Brain microvascular endothelial cell (primary cell): ENCODE measurements around the gene DDIT4.
"Not testable (repeated sequence)": the region's sequence is repeated elsewhere in the genome, so short reads cannot be mapped to it uniquely, and the experiment has no call there.

Source experiments
- DNase-seq: peaks from one replicate; pipeline ENCODE4 v3.0.0-alpha.2; 2020
- H3K27ac ChIP-seq: fragments of 250-450 bp; sonication (Bioruptor Pico); 2 replicates; pipeline ENCODE4 v1.5.1; 2020; ENCODE audit warnings: mild to moderate bottlenecking, moderate library complexity
- H3K27me3 ChIP-seq: fragments of 250-450 bp; sonication (Bioruptor Pico); replicated peaks from 2 replicates; pipeline ENCODE4 v1.5.1; 2020; ENCODE audit warnings: mild to moderate bottlenecking
- H3K36me3 ChIP-seq: fragments of 250-450 bp; sonication (Bioruptor Pico); replicated peaks from 2 replicates; pipeline ENCODE4 v1.5.1; 2020; ENCODE audit warnings: mild to moderate bottlenecking
- H3K4me3 ChIP-seq: 2 replicates; pipeline ENCODE4 v1.5.1; 2011; ENCODE audit warnings: low read depth, mild to moderate bottlenecking, control low read depth, low read length, moderate library complexity
- CTCF ChIP-seq: IDR thresholded peaks from 2 replicates; pipeline ENCODE4 v1.5.1; 2011; ENCODE audit warnings: low read depth, mild to moderate bottlenecking, moderate library complexity, low read length, control low read depth, inconsistent platforms; ENCODE audit errors: missing control alignments
- in situ Hi-C: cut with HindIII; loops from 2 replicates; pipeline ENCODE4 v1.10.0; 2017; ENCODE audit warnings: low sequenced_read_pairs, low pct_ligation_motif_present

Gene DDIT4

DNA sequence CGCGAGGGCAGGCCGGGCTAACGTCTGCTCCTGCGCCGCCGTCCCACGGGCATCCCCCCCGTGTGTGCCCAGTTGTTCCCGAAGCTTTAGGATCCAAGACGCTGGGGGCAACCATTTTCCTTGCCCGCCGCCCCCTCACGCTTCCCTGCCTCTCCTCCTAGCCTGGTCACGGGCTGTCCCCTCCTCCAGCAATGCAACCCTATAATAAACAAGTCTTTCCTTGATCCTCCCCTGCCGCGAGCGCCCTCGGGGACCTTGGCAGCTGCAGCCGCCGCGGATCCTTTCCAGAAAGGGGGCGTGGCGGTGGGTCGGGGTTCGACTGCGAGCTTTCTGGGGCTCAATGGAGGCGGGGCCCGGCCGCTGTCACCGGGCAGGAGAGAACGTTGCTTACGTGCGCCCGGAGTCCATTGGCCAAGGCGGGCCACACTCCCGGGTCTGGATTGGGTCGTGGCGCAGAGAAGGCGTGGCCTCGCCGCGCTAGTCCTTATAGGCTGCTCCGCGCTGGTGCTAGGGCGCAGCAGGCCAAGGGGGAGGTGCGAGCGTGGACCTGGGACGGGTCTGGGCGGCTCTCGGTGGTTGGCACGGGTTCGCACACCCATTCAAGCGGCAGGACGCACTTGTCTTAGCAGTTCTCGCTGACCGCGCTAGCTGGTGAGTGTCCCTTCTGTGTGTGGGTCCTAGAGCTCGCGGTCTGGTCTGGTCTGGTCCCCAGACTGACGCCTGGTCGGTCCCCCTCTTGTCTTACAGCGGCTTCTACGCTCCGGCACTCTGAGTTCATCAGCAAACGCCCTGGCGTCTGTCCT lies at the start of gene DDIT4:
TSS of gene DDIT4 (plus strand) at position 515 of the 803 bp plus-strand sequence. CDS start 293 bp downstream, outside the sequence.
- in situ Hi-C loops: no loop called here
- Histone ChIP-seq H3K27ac (peak within 1 kb of the TSS; percentile 91), H3K27me3 (no peaks in the 10 kb centered on the region), H3K36me3 (peaks cover 28% of the 10 kb centered on the region), H3K4me3 (peak within 1 kb of the TSS; percentile 99)
- peak; percentile 99 for DNase-seq
- no peak for TF ChIP-seq CTCF

DNA sequence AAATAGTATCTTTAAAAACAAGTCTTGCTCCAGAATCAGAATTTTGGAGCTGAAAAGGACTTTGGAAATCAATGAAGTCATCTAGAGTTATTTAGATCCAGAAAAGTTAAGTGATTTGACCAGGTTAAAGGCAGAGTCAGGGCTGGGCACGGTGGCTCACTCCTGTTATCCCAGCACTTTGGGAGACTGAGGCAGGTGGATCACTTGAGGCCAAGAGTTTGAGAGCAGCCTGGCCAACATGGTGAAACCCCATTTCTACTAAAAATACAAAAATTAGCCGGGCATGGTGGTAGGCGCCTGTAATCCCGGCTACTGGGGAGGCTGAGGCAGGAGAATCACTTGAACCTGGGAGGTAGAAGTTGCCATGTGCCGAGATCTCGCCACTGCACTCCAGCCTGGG lies 49.5 kb upstream of the DDIT4 start:
- H3K4me3 ChIP-seq, DNase-seq, H3K27me3 ChIP-seq, H3K36me3 ChIP-seq, in situ Hi-C loops: not testable (repeated sequence)
- H3K27ac ChIP-seq: peak overlapping the region; percentile 41

DNA sequence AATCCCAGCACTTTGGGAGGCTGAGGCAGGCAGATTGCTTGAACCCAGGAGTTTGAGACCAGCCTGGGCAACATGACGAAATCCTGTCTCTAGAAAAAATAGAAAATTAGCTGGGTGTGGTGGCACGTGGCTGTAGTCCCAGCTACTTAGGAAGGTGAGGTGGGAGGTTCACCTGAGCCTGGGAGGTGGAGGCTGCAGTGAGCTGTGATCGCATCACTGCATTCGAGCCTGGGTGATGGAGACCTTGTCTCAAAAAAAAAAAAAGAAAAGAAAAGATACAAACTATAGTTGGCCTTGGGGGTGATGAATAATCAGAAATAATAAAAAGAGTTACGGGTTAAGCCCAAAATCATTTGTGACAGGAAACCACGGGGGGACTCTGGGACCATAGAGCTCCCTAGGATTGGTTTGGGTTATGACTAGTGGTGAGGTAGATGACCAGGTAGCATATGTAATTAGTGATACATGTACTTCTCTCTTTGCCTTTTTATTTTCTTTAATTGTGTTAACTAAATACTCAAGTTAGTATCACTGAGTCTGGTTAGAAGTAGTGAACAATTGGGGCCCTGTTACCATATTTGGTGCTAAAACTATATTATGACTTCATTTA lies 47.2 kb upstream of the DDIT4 start:
- H3K4me3 ChIP-seq: no peak overlapping the region
- peaks cover 4% of the 10 kb centered on the region for H3K36me3 ChIP-seq
- in situ Hi-C loops: no loop called here
- DNase-seq: no peak
- TF ChIP-seq CTCF: no peak
- H3K27ac ChIP-seq: no peak overlapping the region
- no peaks in the 10 kb centered on the region for H3K27me3 ChIP-seq

DNA sequence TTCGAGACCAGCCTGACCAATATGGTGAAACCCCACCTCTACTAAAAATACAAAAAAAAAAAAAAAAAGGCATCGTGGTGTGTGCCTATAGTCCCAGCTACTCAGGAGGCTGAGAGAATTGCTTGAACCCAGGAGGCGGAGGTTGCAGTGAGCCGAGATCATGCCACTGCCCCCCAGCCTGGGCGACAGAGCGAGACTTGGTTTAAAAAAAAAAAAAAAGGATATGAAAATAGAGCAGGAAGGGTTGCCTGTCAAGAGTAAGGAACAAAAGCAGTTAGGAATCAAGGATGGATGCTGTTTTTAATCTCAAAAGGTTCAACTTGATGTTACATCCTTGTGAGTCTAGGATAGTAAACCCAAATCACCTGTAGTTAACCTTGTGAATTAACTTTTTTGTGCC lies 45.9 kb upstream of the DDIT4 start:
- H3K27ac ChIP-seq: no peak overlapping the region
- no peak overlapping the region for H3K4me3 ChIP-seq
- in situ Hi-C loops: no loop called here
- peaks cover 4% of the 10 kb centered on the region for H3K36me3 ChIP-seq
- H3K27me3 ChIP-seq: no peaks in the 10 kb centered on the region
- DNase-seq: no peak
- no peak for TF ChIP-seq CTCF

DNA sequence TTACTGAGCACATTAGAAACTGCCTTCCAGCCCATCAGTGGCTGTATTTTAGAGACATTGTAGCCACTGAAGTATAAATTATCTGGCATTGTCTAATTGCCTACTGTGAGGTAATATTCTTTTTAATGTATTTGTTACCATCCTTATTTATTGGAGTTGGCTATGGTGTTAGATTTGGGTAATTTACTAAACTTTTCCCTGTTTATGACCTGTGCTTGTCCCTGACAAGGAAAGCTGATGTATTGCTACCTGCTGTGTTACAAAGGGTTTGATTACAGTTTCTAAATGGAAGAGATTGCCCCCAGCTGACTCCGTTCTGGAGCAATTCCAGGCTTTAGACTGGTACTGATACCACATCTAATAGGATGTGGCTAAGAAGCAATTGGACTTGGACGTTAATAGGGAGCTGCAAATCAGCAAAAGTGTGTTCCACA lies 45.4 kb upstream of the DDIT4 start:
- Histone ChIP-seq H3K36me3 (peaks cover 9% of the 10 kb centered on the region), H3K4me3 (no peak overlapping the region), H3K27ac (no peak overlapping the region), H3K27me3 (no peaks in the 10 kb centered on the region)
- DNase-seq: no peak
- in situ Hi-C loops: no loop called here
- no peak for TF ChIP-seq CTCF

DNA sequence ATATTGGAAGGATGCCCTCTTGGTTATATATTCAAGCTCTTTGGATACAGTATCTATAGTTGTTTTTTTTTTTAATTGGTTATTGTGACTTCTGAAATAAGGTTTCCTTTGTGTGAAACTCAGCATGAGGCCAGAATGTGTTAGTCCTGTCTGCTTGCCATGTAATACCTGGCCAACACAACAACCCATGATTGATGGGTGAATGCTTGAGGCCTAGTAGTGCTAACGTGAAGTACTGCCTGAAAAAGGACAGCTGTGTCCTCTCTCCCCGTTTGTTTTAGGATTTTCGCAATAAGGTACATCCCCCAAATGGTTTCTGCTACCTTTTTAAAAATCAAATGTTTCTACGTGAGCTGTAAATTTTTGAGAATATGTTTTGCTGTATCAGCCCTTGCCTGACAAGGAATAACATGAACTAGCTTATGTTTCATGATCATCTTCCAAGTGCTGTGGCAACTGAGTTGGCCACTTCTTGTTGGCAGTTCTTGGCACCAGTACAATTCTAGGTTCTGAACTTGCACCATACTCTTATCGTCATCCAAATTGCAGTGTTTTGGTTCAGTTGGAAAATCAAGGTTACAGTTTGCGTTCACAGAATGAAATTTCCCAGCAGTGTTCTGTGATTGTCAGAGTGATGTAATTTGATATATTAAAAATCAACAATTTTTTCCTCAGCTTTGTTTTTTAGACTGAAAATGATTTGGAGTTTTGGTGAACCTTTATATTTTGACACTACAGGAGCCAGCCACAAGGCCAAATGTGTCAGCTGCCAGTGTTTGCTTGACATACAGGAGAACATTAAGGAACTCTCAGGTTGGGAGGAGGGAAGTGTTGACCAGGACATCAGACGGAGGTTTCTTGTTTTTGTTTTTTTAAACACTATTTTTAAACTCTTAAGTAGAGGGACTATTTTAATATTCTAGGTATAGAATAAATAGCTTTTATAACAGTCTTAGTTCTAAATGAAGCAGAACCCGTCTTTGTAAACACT lies 44.2 kb upstream of the DDIT4 start:
- TF ChIP-seq CTCF: no peak
- peaks cover 12% of the 10 kb centered on the region for H3K36me3 ChIP-seq
- no peak for DNase-seq
- in situ Hi-C loops: no loop called here
- H3K27me3 ChIP-seq: no peaks in the 10 kb centered on the region
- H3K27ac ChIP-seq: no peak overlapping the region
- no peak overlapping the region for H3K4me3 ChIP-seq
